HepG2 (cell line): ENCODE data around the gene NEAT1. TPM values are rescaled to one million over a fixed set of nuclear protein-coding genes. Genes with fewer than 3 reads are reported as not detected.

Experiments used
- CEBPB ChIP-seq: IDR thresholded peaks from 2 replicates; pipeline ENCODE4 v1.6.1; 2011; ENCODE audit warnings: low read depth, low read length, improper control_type of control experiment, borderline replicate concordance
- GATA4 ChIP-seq: sonication (generic); IDR thresholded peaks from 2 replicates; pipeline ENCODE4 v1.6.1; 2016; ENCODE audit warnings: antibody characterized with exemption, low read depth, borderline replicate concordance
- KAT8 ChIP-seq: IDR thresholded peaks from 2 replicates; pipeline ENCODE4 v1.6.1; 2016; ENCODE audit warnings: missing genetic modification reagents, missing compliant biosample characterization
- MTA3 ChIP-seq: sonication (generic); formaldehyde crosslinking; IDR thresholded peaks from 2 replicates; pipeline ENCODE4 v1.4.0; 2020; ENCODE audit warnings: missing genetic modification reagents
- NFE2L2 ChIP-seq: fragments of 150-350 bp; IDR thresholded peaks from 2 replicates; pipeline ENCODE4 v1.6.1; 2014; ENCODE audit warnings: low read length
- NR2C2 ChIP-seq: sonication (generic); formaldehyde crosslinking; IDR thresholded peaks from 2 replicates; pipeline ENCODE4 v1.4.0; 2020; ENCODE audit warnings: missing genetic modification reagents, mild to moderate bottlenecking, moderate library complexity, borderline replicate concordance
- ZMYM2 ChIP-seq: sonication (generic); formaldehyde crosslinking; IDR thresholded peaks from 2 replicates; pipeline ENCODE4 v1.8.0; 2022; ENCODE audit warnings: mild to moderate bottlenecking, missing genetic modification reagents
- ZNF12 ChIP-seq: sonication (generic); formaldehyde crosslinking; IDR thresholded peaks from 2 replicates; pipeline ENCODE4 v1.5.0; 2020; ENCODE audit warnings: missing genetic modification reagents
- ZNF143 ChIP-seq: sonication (generic); formaldehyde crosslinking; IDR thresholded peaks from 2 replicates; pipeline ENCODE4 v1.4.0; 2020; ENCODE audit warnings: missing genetic modification reagents
- polyA plus RNA-seq, 8 experiments: library from polyadenylated mRNA; depleted of rRNA in 3 of 8; stranded (reverse) in 7 of 8; unstranded in 1 of 8; fragments of >200 nt; fragmentation: Illumina TruSeq in 4 of 8; extraction: Trizol in 4 of 8; gene quantifications; 2 replicates each; pipeline versions ENCODE4 v1.2.1 to v1.2.3, GENCODE V29; 2011 to 2016; ENCODE audit warnings: low read depth in 4 of 8, missing spikeins in 1 of 8, mixed read lengths in 1 of 8; ENCODE audit not compliant: insufficient read depth in 1 of 8
- total RNA-seq, 5 experiments: library from RNA; depleted of rRNA; stranded (reverse); fragments of >200 nt; fragmentation: Illumina TruSeq; extraction: Trizol; gene quantifications; 2 replicates each; pipeline ENCODE4 v1.2.3, GENCODE V29; 2016; ENCODE audit warnings: low read depth in 1 of 5
- TF ChIP-seq, protein P1 (sequence below): sonication (generic); formaldehyde crosslinking; IDR thresholded peaks from 2 replicates; pipeline ENCODE4 v1.4.0; 2020; ENCODE audit warnings: missing genetic modification reagents
- TF ChIP-seq, protein P2 (sequence below): IDR thresholded peaks from 2 replicates; pipeline ENCODE4 v1.6.1; 2016; ENCODE audit warnings: missing biosample characterization, missing genetic modification reagents, low read depth
- TF ChIP-seq, protein P3 (sequence below): sonication (generic); formaldehyde crosslinking; IDR thresholded peaks from 2 replicates; pipeline ENCODE4 v1.9.0; 2021; ENCODE audit warnings: mild to moderate bottlenecking, missing genetic modification reagents

The NEAT1 gene
- total and polyA plus RNA-seq, 2 of the 13 experiments (the other 11 are each of a cell fraction or from before 2014, with no cell fraction given): 20.5 to 41.2 TPM

- TF ChIP-seq, protein P1, sequence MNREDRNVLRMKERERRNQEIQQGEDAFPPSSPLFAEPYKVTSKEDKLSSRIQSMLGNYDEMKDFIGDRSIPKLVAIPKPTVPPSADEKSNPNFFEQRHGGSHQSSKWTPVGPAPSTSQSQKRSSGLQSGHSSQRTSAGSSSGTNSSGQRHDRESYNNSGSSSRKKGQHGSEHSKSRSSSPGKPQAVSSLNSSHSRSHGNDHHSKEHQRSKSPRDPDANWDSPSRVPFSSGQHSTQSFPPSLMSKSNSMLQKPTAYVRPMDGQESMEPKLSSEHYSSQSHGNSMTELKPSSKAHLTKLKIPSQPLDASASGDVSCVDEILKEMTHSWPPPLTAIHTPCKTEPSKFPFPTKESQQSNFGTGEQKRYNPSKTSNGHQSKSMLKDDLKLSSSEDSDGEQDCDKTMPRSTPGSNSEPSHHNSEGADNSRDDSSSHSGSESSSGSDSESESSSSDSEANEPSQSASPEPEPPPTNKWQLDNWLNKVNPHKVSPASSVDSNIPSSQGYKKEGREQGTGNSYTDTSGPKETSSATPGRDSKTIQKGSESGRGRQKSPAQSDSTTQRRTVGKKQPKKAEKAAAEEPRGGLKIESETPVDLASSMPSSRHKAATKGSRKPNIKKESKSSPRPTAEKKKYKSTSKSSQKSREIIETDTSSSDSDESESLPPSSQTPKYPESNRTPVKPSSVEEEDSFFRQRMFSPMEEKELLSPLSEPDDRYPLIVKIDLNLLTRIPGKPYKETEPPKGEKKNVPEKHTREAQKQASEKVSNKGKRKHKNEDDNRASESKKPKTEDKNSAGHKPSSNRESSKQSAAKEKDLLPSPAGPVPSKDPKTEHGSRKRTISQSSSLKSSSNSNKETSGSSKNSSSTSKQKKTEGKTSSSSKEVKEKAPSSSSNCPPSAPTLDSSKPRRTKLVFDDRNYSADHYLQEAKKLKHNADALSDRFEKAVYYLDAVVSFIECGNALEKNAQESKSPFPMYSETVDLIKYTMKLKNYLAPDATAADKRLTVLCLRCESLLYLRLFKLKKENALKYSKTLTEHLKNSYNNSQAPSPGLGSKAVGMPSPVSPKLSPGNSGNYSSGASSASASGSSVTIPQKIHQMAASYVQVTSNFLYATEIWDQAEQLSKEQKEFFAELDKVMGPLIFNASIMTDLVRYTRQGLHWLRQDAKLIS (CRISPR knock-in tag): peak; percentile 98
- TF ChIP-seq NR2C2 (CRISPR knock-in tag) (peak; percentile 92), ZMYM2 (CRISPR knock-in tag) (no peak), GATA4 (peak; percentile 51; the same call in 1 of the 2 replicates), ZNF143 (peak; percentile 32; the same call in 1 of the 2 replicates), MTA3 (CRISPR knock-in tag) (no peak), KAT8 (peak; percentile 56), CEBPB (0 out of 2 replicates have a peak, but pooled peaks have one; percentile 8), NFE2L2 (peak; percentile 98), ZNF12 (CRISPR knock-in tag) (no peak)
- TF ChIP-seq, protein P2, sequence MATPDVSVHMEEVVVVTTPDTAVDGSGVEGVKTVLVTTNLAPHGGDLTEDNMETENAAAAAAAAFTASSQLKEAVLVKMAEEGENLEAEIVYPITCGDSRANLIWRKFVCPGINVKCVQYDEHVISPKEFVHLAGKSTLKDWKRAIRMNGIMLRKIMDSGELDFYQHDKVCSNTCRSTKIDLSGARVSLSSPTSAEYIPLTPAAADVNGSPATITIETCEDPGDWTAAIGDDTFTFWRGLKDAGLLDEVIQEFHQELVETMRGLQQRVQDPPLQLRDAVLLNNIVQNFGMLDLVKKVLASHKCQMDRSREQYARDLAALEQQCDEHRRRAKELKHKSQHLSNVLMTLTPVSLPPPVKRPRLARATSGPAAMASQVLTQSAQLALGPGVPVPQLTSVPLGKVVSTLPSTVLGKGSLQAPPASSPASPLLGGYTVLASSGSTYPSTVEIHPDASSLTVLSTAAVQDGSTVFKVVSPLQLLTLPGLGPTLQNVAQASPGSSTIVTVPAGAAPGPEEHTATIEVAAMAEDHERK (CRISPR knock-in tag): 0 out of 2 replicates have a peak, but pooled peaks have one; percentile 18
- TF ChIP-seq, protein P3, sequence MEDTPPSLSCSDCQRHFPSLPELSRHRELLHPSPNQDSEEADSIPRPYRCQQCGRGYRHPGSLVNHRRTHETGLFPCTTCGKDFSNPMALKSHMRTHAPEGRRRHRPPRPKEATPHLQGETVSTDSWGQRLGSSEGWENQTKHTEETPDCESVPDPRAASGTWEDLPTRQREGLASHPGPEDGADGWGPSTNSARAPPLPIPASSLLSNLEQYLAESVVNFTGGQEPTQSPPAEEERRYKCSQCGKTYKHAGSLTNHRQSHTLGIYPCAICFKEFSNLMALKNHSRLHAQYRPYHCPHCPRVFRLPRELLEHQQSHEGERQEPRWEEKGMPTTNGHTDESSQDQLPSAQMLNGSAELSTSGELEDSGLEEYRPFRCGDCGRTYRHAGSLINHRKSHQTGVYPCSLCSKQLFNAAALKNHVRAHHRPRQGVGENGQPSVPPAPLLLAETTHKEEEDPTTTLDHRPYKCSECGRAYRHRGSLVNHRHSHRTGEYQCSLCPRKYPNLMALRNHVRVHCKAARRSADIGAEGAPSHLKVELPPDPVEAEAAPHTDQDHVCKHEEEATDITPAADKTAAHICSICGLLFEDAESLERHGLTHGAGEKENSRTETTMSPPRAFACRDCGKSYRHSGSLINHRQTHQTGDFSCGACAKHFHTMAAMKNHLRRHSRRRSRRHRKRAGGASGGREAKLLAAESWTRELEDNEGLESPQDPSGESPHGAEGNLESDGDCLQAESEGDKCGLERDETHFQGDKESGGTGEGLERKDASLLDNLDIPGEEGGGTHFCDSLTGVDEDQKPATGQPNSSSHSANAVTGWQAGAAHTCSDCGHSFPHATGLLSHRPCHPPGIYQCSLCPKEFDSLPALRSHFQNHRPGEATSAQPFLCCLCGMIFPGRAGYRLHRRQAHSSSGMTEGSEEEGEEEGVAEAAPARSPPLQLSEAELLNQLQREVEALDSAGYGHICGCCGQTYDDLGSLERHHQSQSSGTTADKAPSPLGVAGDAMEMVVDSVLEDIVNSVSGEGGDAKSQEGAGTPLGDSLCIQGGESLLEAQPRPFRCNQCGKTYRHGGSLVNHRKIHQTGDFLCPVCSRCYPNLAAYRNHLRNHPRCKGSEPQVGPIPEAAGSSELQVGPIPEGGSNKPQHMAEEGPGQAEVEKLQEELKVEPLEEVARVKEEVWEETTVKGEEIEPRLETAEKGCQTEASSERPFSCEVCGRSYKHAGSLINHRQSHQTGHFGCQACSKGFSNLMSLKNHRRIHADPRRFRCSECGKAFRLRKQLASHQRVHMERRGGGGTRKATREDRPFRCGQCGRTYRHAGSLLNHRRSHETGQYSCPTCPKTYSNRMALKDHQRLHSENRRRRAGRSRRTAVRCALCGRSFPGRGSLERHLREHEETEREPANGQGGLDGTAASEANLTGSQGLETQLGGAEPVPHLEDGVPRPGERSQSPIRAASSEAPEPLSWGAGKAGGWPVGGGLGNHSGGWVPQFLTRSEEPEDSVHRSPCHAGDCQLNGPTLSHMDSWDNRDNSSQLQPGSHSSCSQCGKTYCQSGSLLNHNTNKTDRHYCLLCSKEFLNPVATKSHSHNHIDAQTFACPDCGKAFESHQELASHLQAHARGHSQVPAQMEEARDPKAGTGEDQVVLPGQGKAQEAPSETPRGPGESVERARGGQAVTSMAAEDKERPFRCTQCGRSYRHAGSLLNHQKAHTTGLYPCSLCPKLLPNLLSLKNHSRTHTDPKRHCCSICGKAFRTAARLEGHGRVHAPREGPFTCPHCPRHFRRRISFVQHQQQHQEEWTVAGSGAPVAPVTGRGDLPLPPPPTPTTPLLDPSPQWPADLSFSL (CRISPR knock-in tag): no peak
Measured at GRCh38 chr11:65418681-65419459, 3.7 kb upstream of the NEAT1 start (continued).
